Karpas-422 (cell line): ENCODE data around the gene NLRP13. TPM values are rescaled to one million over a fixed set of nuclear protein-coding genes. Genes with fewer than 3 reads are reported as not detected.
A peak's percentile ranks its signal among the peaks of the same experiment; 100 is the strongest.

ENCODE experiments used
- DNase-seq: peaks from one replicate; pipeline ENCODE4 v3.0.0-alpha.2; 2015
- H2AFZ ChIP-seq: fragments of 200-600 bp; sonication (generic); 2 replicates; pipeline ENCODE4 v1.6.1; 2014; ENCODE audit warnings: antibody characterized with exemption, low read length, mixed read lengths
- H3K27ac ChIP-seq: fragments of 200-600 bp; sonication (generic); 2 replicates; pipeline ENCODE4 v1.5.1; 2014; ENCODE audit warnings: mild to moderate bottlenecking, low read length, moderate library complexity
- H3K27me3 ChIP-seq: fragments of 200-600 bp; sonication (generic); 2 replicates; pipeline ENCODE4 v1.6.1; 2014; ENCODE audit warnings: low read length, mixed read lengths
- H3K36me3 ChIP-seq: fragments of 200-600 bp; sonication (generic); 2 replicates; pipeline ENCODE4 v1.6.1; 2014; ENCODE audit warnings: low read length, mixed read lengths; ENCODE audit not compliant: insufficient read depth
- H3K4me1 ChIP-seq: fragments of 200-600 bp; sonication (generic); 2 replicates; pipeline ENCODE4 v1.6.1; 2014; ENCODE audit warnings: mild to moderate bottlenecking, low read length, mixed read lengths
- H3K4me2 ChIP-seq: fragments of 200-600 bp; sonication (generic); 2 replicates; pipeline ENCODE4 v1.6.1; 2014; ENCODE audit warnings: low read length, low read depth, mild to moderate bottlenecking; ENCODE audit not compliant: poor library complexity, severe bottlenecking
- H3K4me3 ChIP-seq: fragments of 200-600 bp; sonication (generic); 2 replicates; pipeline ENCODE4 v1.5.1; 2014; ENCODE audit warnings: mild to moderate bottlenecking, antibody characterized with exemption, low read length, mixed read lengths
- H3K79me2 ChIP-seq: fragments of 200-600 bp; sonication (generic); 2 replicates; pipeline ENCODE4 v1.6.1; 2014; ENCODE audit warnings: mild to moderate bottlenecking, low read length, mixed read lengths
- H3K9ac ChIP-seq: fragments of 200-600 bp; sonication (generic); 2 replicates; pipeline ENCODE4 v1.6.0; 2014; ENCODE audit warnings: low read length
- H3K9me2 ChIP-seq: fragments of 200-600 bp; sonication (generic), shearing (Covaris generic); replicated peaks from 2 replicates; pipeline ENCODE4 v1.6.0; 2014; ENCODE audit warnings: mild to moderate bottlenecking, low read length, moderate library complexity; ENCODE audit not compliant: insufficient read depth
- H3K9me3 ChIP-seq: fragments of 300-700, 200-600 bp; sonication (generic); 2 replicates; pipeline ENCODE4 v1.6.1; 2014; ENCODE audit warnings: low read length, mixed read lengths
- H4K20me1 ChIP-seq: fragments of 200-600 bp; sonication (generic); 2 replicates; pipeline ENCODE4 v1.6.1; 2014; ENCODE audit warnings: mild to moderate bottlenecking, antibody characterized with exemption, low read length, low read depth; ENCODE audit not compliant: insufficient read depth
- total RNA-seq: library from RNA; depleted of rRNA; stranded (reverse); fragments of >200 nt; shearing (Covaris generic); gene quantifications from 2 replicates; pipeline ENCODE4 v1.2.3, GENCODE V29; 2014; ENCODE audit warnings: low replicate concordance

Gene NLRP13
- total RNA-seq, 1 experiment from 2014 or later = not detected

GRCh38 chr19:55923556-55923955, 8.6 kb downstream of the NLRP13 start:
- H3K9ac ChIP-seq = no peak overlapping the region
- no peaks in the 10 kb centered on the region for H3K36me3 ChIP-seq
- peaks cover 7% of the 10 kb centered on the region; the same call in 1 of the 2 replicates for H3K27me3 ChIP-seq
- no peaks in the 10 kb centered on the region for H4K20me1 ChIP-seq
- no peaks in the 10 kb centered on the region for H3K4me1 ChIP-seq
- no peak for DNase-seq
- peaks cover 17% of the 10 kb centered on the region for H3K9me3 ChIP-seq
- no peak overlapping the region for H3K27ac ChIP-seq
- no peaks in the 10 kb centered on the region for H3K9me2 ChIP-seq
- no peak overlapping the region for H2AFZ ChIP-seq
- no peak overlapping the region for H3K4me2 ChIP-seq
- no peak overlapping the region for H3K4me3 ChIP-seq
- no peaks in the 10 kb centered on the region for H3K79me2 ChIP-seq

GRCh38 chr19:55913643-55914268, 18.4 kb downstream of the NLRP13 start:
- peaks cover 8% of the 10 kb centered on the region for H3K9me3 ChIP-seq
- peak; percentile 77 for DNase-seq
- H3K4me3 ChIP-seq = no peak overlapping the region
- no peak overlapping the region for H2AFZ ChIP-seq
- H3K27ac ChIP-seq = no peak overlapping the region
- no peak overlapping the region for H3K4me2 ChIP-seq
- no peaks in the 10 kb centered on the region for H4K20me1 ChIP-seq
- no peaks in the 10 kb centered on the region for H3K9me2 ChIP-seq
- H3K9ac ChIP-seq = no peak overlapping the region
- H3K4me1 ChIP-seq = peaks cover 5% of the 10 kb centered on the region
- H3K27me3 ChIP-seq = peaks cover 2% of the 10 kb centered on the region; the same call in 1 of the 2 replicates
- H3K36me3 ChIP-seq = no peaks in the 10 kb centered on the region
- H3K79me2 ChIP-seq = no peaks in the 10 kb centered on the region

- H3K79me2 ChIP-seq = no peaks in the 10 kb centered on the region
- no peak overlapping the region for H3K9ac ChIP-seq
- no peaks in the 10 kb centered on the region for H3K27me3 ChIP-seq
- H3K36me3 ChIP-seq = no peaks in the 10 kb centered on the region
- no peak overlapping the region for H3K4me2 ChIP-seq
- peaks cover 2% of the 10 kb centered on the region; the same call in 1 of the 2 replicates for H3K9me3 ChIP-seq
- H3K4me3 ChIP-seq = no peak overlapping the region
- DNase-seq = no peak
- no peak overlapping the region for H2AFZ ChIP-seq
- H3K27ac ChIP-seq = no peak overlapping the region
- no peaks in the 10 kb centered on the region for H4K20me1 ChIP-seq
- H3K9me2 ChIP-seq = no peaks in the 10 kb centered on the region
- H3K4me1 ChIP-seq = peaks cover 5% of the 10 kb centered on the region
These were observed 19.2 kb downstream of the NLRP13 start for GRCh38 chr19:55912916-55913315.

GRCh38 chr19:55909801-55910200, 22.3 kb downstream of the NLRP13 start:
- Histone ChIP-seq H3K4me3 (no peak overlapping the region), H3K36me3 (no peaks in the 10 kb centered on the region), H3K9ac (no peak overlapping the region), H3K27me3 (no peaks in the 10 kb centered on the region), H3K9me2 (no peaks in the 10 kb centered on the region), H3K9me3 (no peaks in the 10 kb centered on the region), H3K4me1 (peaks cover 5% of the 10 kb centered on the region), H4K20me1 (no peaks in the 10 kb centered on the region), H3K27ac (no peak overlapping the region), H2AFZ (no peak overlapping the region), H3K4me2 (no peak overlapping the region), H3K79me2 (no peaks in the 10 kb centered on the region)
- no peak for DNase-seq

GRCh38 chr19:55907746-55908145, 24.4 kb downstream of the NLRP13 start:
- DNase-seq = no peak
- H3K9ac ChIP-seq = no peak overlapping the region
- H3K79me2 ChIP-seq = no peaks in the 10 kb centered on the region
- H4K20me1 ChIP-seq = no peaks in the 10 kb centered on the region
- H3K27ac ChIP-seq = no peak overlapping the region
- peaks cover 5% of the 10 kb centered on the region for H3K4me1 ChIP-seq
- H3K4me3 ChIP-seq = no peak overlapping the region
- H3K27me3 ChIP-seq = no peaks in the 10 kb centered on the region
- no peak overlapping the region for H2AFZ ChIP-seq
- H3K36me3 ChIP-seq = no peaks in the 10 kb centered on the region
- no peaks in the 10 kb centered on the region for H3K9me2 ChIP-seq
- no peaks in the 10 kb centered on the region for H3K9me3 ChIP-seq
- no peak overlapping the region for H3K4me2 ChIP-seq

- Histone ChIP-seq H3K9me2 (no peaks in the 10 kb centered on the region), H3K9me3 (no peaks in the 10 kb centered on the region), H3K4me2 (no peak overlapping the region), H3K4me1 (peaks cover 5% of the 10 kb centered on the region), H3K79me2 (no peaks in the 10 kb centered on the region), H3K27me3 (no peaks in the 10 kb centered on the region), H2AFZ (no peak overlapping the region), H3K9ac (no peak overlapping the region), H3K36me3 (no peaks in the 10 kb centered on the region), H3K4me3 (no peak overlapping the region), H3K27ac (no peak overlapping the region), H4K20me1 (no peaks in the 10 kb centered on the region)
- no peak for DNase-seq
These were observed 24.9 kb downstream of the NLRP13 start for GRCh38 chr19:55907286-55907685.

- Histone ChIP-seq H3K27ac (no peak overlapping the region), H3K4me2 (no peak overlapping the region), H2AFZ (no peak overlapping the region), H3K36me3 (no peaks in the 10 kb centered on the region), H3K4me3 (no peak overlapping the region), H3K9ac (no peak overlapping the region), H3K79me2 (no peaks in the 10 kb centered on the region), H3K9me2 (no peaks in the 10 kb centered on the region), H4K20me1 (no peaks in the 10 kb centered on the region), H3K27me3 (no peaks in the 10 kb centered on the region), H3K4me1 (peaks cover 7% of the 10 kb centered on the region), H3K9me3 (no peaks in the 10 kb centered on the region)
- DNase-seq = no peak
These were observed 29.9 kb downstream of the NLRP13 start for GRCh38 chr19:55902080-55902751.

GRCh38 chr19:55901369-55902079, 30.6 kb downstream of the NLRP13 start:
- no peaks in the 10 kb centered on the region for H3K79me2 ChIP-seq
- no peak overlapping the region for H3K9ac ChIP-seq
- H3K9me2 ChIP-seq = no peaks in the 10 kb centered on the region

More at GRCh38 chr19:55901369-55902079, 30.6 kb downstream of the NLRP13 start:
- Histone ChIP-seq H3K4me2 (no peak overlapping the region), H3K36me3 (no peaks in the 10 kb centered on the region), H3K4me1 (peaks cover 7% of the 10 kb centered on the region), H3K27ac (no peak overlapping the region), H3K4me3 (no peak overlapping the region), H3K27me3 (no peaks in the 10 kb centered on the region), H4K20me1 (no peaks in the 10 kb centered on the region), H2AFZ (no peak overlapping the region), H3K9me3 (no peaks in the 10 kb centered on the region)
- no peak for DNase-seq
